GM12892 (cell line): Measurements from ENCODE around the gene STOX1.

Experiments
- POLR2A ChIP-seq: IDR thresholded peaks from 2 replicates; pipeline ENCODE4 v1.6.1; 2011; ENCODE audit warnings: low read depth, low read length, control low read depth
- POLR2AphosphoS5 ChIP-seq: IDR thresholded peaks from 2 replicates; pipeline ENCODE4 v1.6.1; 2011; ENCODE audit warnings: low read depth, low read length, control low read depth
- TAF1 ChIP-seq: IDR thresholded peaks from 2 replicates; pipeline ENCODE4 v1.6.1; 2011; ENCODE audit warnings: low read depth, mild to moderate bottlenecking, control low read depth, low read length, borderline replicate concordance

- no peak for TF ChIP-seq POLR2A
- TF ChIP-seq POLR2AphosphoS5: no peak
- TF ChIP-seq TAF1: no peak
These were observed 44.5 kb downstream of the STOX1 start for GRCh38 chr10:68871731-68872342.
